CD4-positive, alpha-beta T cell treated with Interleukin-15 for 1 hour (primary cell): ENCODE results near the gene EIF1.
"Not testable (repeated sequence)": the region's sequence is repeated elsewhere in the genome, so short reads cannot be mapped to it uniquely, and the experiment has no call there.

ENCODE experiments used
- DNase-seq: peaks from one replicate; pipeline ENCODE4 v3.0.0-alpha.2; 2020

The EIF1 gene

DNA sequence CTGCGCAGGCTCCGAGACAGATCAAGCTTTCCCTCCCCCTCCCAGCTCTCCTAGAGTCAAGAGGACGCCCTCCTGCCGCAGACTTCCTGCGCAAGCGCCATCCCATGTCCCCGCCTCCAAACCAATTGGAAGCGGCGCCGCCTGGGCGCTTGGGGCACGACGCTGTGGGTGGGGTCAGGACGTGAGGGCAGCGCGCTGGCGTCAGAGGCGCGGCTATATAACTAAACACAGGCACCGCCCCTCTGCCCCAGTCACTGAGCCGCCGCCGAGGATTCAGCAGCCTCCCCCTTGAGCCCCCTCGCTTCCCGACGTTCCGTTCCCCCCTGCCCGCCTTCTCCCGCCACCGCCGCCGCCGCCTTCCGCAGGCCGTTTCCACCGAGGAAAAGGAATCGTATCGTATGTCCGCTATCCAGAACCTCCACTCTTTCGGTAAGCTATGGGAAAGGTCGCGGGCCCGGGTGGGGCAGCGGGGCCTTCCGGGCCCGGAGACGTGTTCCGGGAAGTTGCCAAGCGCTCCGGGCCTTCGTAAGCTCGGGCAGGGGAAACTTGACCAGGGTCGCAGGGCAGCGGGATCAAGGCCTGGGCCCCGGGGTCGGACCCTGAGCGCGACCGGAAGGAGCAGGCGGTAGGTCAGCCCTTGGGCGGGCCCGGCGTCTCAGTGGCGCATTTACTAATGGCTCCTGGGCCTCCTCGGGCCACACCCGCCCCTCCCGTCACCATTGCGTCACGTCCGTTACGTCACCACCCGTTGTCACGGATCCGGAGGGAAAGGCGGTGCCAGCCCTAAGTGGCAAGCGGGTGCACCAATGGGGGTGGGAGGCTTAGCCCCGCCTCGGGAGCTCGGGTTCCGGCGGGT lies at the start of gene EIF1:
Gene EIF1 (plus strand): TSS at position 245 of the 856 bp plus-strand sequence. CDS start 154 bp downstream, at position 399.
- peak; percentile 100 for DNase-seq

- DNase-seq: no peak
Observed at GRCh38 chr17:41638941-41639340, 49.7 kb upstream of the EIF1 start.

- no peak for DNase-seq
Observed at GRCh38 chr17:41639492-41640473, 48.9 kb upstream of the EIF1 start.

GRCh38 chr17:41640596-41640995 lies 48.1 kb upstream of the EIF1 start:
- DNase-seq: not testable (repeated sequence)

GRCh38 chr17:41642252-41643156 lies 46.2 kb upstream of the EIF1 start:
- DNase-seq: no peak

DNA sequence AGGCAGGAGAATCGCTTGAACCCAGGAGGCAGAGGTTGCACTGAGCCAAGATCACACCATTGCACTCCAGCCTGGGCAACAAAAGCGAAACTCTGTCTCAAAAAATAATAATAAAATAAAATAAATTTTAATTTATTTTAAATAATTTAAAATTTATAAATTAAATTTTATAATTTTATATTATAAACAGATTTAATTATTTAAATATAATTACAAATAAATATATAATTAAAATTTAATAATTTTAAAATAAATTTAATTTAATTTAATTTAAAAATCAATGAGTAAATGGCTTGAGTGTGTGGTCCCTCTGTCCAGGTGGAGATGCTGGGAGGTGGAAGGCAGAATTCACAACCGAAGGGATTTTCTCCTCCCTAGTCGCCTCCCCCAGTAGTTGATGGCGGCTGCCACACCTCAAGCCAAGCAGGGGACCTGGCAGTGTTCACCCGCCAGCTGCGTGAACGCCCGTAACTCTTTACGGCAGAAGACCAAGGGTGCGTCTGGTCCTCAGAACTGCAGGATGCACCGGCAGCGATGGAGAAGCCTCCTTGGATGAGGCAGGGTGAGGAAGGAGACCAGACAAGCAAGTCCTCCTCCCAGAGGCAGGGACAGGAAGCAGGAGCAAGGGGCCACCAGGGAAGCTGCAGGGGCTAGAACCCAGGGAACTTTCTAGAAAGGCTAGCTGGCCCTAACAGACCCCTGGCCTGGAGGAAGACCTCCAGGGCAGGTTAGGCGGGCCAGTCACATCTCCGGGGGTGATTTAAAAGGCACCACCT lies 41.5 kb upstream of the EIF1 start:
- DNase-seq: no peak

GRCh38 chr17:41647940-41648410 lies 40.7 kb upstream of the EIF1 start:
- peak; percentile 82 for DNase-seq

- peak; percentile 80 for DNase-seq
Observed at GRCh38 chr17:41648411-41649195, 40.1 kb upstream of the EIF1 start.

GRCh38 chr17:41649923-41650519 lies 38.7 kb upstream of the EIF1 start:
- DNase-seq: no peak

DNA sequence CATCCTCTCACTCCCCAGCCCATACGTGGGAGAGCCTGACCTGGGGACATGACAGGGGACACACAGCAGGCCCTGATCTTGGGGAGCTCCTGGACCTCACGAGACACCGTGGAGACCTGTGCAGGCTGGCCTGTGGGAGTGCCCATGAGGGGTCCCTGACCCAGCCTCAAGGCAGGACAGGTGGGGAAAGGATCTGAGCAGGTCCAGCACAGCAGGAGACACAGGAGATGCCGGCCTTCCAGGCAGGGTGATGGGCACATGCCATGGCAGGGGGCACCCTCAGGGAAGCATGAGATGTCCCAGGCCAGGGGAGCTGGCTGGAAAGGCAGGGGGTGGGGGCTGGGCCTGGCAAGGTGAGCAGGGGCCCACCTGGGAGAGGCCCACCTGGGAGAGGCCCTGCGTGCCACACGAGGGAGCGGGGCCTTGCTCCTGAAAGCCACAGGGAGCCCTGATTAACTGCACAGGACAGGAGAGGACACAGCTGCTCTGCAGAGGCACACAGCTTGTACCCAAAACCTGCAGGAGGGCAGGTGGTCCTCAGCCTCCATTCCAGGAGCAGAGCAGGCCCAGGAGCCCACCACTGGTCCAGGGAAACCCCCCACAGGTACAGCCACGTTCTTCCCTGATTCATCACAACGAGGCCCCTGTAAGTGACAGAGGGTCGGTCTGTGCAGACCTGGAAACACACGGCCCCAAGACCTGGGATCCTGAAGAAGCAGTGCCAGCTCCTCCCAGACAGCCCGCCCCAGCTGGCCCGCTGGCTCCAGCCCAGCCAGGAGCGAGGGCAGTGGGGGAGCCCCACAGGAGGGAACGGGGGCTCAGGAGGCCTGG lies 37.7 kb upstream of the EIF1 start:
- DNase-seq: no peak

DNA sequence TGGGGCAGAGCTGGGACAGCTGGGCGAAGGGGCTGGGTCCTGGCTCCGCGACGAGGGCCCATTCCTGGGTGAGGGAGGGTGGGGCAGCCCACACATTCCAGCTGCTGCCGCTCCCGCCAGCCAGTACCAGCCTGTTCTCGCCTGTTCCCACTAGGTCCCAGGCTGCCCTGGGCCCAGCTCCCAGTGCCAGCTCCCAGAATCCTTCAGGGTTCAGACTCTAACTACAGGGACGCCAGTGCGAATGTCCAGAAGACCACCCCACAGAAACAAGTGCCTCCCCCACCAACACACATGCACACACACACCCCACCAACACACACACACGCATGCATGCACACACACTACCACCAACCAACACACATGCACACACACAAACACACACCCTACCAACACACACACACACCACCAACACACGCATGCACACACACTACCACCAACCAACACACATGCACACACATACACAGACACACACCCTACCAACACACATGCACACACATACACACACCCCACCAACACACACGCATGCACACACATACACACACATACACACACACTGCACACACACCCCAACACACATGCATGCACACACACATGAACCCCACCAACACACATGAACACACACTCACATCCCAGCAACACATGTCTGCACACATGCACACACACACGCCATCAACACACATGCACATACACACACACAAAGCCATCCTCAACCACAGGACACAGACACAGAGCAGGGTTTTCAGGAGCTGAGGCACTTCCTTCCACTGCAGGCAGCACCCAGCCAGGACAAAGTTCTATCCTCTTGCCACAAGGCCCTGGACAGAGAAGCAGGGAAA lies 36.8 kb upstream of the EIF1 start:
- DNase-seq: no peak

GRCh38 chr17:41652461-41652970 lies 36.2 kb upstream of the EIF1 start:
- DNase-seq: no peak

DNA sequence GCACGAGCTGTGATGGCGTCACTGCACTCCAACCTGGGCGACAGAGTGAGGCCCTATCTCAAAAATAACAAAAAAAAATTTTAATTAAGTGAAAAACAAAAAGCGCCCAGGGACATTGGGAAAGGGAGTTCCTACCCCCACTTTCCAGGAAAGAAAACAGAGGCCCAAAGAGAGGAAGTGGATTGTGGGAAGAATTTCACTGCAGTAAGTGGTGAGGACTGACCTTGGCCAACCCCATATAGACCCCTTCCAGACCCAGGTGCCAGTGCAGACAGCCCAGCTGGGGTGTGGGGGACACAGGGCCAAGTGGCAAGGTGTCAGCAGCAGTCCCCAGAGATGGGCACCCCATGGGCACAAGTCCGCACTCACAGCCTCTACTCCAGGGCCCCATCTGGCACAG lies 35.3 kb upstream of the EIF1 start:
- DNase-seq: no peak

DNA sequence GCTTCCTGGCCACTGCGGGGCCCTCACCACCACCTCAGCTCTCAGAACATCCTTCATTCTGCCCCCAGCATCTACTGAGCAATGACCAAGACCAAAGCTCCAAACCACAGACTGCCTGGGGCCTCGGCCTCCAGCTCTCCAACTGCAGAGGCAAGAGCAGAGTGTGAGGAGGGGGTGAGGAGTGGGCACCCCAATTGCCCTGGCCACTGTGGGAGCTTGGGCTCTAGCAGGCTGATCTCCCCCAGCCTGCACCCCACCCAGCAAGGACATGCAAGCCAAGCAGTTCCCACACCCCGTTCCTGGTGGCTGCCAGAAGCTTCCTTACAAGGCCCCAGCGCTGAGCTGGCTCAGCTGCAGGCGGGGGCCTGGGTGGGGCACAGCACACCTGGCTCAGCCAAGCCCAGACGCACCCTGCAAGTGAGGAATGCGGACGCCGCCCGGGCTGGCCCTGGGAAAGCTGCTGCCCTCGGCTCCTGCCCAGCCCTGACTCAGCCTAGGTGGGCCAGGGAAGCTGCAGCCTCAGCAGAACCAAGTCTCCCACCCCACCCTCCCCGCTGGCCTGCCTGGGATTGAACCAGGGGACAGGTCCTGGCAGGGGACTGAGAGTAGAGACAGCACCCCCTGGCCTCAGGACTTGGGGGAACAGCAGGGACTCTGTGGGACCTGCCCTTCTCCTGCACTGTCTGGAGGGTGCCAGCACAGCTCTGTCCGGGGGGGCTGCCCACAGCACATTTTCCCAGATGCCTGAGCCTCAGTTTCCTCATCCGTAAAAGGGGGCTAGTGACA lies 34.6 kb upstream of the EIF1 start:
- DNase-seq: no peak

- DNase-seq: no peak
Observed at GRCh38 chr17:41654678-41655607, 33.7 kb upstream of the EIF1 start.

DNA sequence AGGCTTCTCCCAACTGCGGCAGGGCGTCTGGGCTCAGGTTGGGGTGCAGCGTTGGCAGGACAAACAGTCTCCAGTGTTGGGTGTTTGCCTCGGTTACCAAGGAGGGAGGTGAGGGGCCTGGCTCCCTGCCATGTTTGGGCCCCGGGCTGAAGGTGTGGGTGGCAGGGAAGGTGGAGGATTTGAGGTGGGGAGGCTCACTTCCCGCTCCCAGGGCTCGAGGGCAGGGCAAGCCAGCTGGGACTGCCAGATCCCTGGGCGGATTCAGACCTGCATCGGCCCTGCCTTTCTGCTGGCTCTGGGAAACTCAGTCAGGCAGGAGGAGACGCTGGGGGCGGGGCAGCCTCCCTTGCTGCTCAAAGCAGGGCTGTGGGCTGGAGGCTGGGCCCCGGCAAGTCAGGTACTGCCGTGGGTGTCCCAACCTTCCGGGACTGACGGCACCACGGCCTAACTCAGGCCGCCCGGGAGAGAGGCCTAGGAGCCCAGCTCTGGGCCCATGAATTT lies 33.0 kb upstream of the EIF1 start:
- DNase-seq: no peak
